PC-9 (cell line): Measurements from ENCODE around the gene GNAQ.

ENCODE experiments used
- EZH2 ChIP-seq: fragments of 200-600 bp; sonication (generic); IDR thresholded peaks from 2 replicates; pipeline ENCODE4 v1.8.0; 2017; ENCODE audit warnings: antibody characterized with exemption, low read depth
- TF ChIP-seq, protein P1 (sequence below): fragments of 200-600 bp; sonication (generic); conservative IDR thresholded peaks from 2 replicates; pipeline ENCODE4 v1.6.1; 2017; ENCODE audit warnings: mixed run types, antibody characterized with exemption, mild to moderate bottlenecking, moderate library complexity

DNA sequence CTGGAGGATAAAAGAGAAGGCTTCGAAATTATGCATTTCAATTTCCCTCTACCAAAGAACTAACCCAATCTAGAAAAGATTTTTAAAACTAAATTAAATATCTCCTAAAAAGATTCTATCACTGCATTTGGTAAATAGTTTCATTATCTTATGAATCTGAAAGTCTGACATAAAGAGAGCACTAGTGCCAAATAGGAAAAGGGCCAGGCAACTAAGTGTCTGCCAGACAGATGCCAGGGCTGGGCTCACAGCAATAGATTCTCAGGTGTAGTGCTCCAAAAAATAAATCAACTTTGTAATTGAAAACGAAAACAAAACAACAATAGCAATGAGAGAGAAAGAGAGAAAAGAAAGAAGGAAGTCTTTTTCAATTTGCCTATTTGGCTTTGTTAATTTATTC is 225.8 kb downstream of the GNAQ start:
- TF ChIP-seq, protein P1, sequence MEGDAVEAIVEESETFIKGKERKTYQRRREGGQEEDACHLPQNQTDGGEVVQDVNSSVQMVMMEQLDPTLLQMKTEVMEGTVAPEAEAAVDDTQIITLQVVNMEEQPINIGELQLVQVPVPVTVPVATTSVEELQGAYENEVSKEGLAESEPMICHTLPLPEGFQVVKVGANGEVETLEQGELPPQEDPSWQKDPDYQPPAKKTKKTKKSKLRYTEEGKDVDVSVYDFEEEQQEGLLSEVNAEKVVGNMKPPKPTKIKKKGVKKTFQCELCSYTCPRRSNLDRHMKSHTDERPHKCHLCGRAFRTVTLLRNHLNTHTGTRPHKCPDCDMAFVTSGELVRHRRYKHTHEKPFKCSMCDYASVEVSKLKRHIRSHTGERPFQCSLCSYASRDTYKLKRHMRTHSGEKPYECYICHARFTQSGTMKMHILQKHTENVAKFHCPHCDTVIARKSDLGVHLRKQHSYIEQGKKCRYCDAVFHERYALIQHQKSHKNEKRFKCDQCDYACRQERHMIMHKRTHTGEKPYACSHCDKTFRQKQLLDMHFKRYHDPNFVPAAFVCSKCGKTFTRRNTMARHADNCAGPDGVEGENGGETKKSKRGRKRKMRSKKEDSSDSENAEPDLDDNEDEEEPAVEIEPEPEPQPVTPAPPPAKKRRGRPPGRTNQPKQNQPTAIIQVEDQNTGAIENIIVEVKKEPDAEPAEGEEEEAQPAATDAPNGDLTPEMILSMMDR = no peak
- no peak for TF ChIP-seq EZH2
